ENCODE measurements around the gene LNPK. TPM values are rescaled to one million over a fixed set of nuclear protein-coding genes. Genes with fewer than 3 reads are reported as not detected.
"Not testable (repeated sequence)": the region's sequence is repeated elsewhere in the genome, so short reads cannot be mapped to it uniquely, and the experiment has no call there.

LNPK gene
- total RNA-seq, 1 experiment from 2014 or later = 43.8 TPM

DNA sequence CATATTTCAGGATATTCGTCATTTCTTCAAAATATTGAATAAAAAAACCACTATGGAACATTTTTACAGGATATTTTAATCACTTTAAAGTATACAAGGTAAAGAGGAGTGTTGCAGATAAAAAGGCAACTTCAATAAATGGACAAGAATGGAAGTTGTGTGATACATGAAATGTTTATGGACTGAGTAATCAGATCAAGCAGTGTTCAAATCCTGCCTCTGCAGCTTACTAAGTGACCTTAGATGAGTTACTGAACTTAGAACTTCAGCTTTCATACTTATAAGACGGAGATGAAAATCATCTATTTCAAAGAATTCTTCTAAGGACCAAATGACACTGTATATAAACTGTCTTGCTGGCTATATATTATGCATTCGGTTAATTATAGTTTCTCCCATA, 87.2 kb downstream of the LNPK start:
- no peaks in the 10 kb centered on the region for H3K36me3 ChIP-seq (ENCODE audit: low read depth)
- DNase-seq = no peak
- H3K9me2 ChIP-seq (ENCODE audit: insufficient read depth) = no peaks in the 10 kb centered on the region
- no TSS peak for BruUV-seq (replicated peaks)
- ChIA-PET POLR2A (ENCODE audit: unreplicated experiment) (no interaction called here), CTCF (no interaction called here)
- H3F3A ChIP-seq (ENCODE audit: insufficient read depth, low read depth) = no peaks in the 10 kb centered on the region
- H3K79me2 ChIP-seq (ENCODE audit: low read depth) = no peaks in the 10 kb centered on the region
- no peaks in the 10 kb centered on the region for H4K20me1 ChIP-seq (ENCODE audit: insufficient read depth)
- no peaks in the 10 kb centered on the region for H3K27me3 ChIP-seq (ENCODE audit: insufficient read depth, low read depth)
- H3K4me1 ChIP-seq (replicated peaks; ENCODE audit: insufficient read depth) = no peaks in the 10 kb centered on the region
- H3K4me2 ChIP-seq = no peak overlapping the region
- no peak overlapping the region for H3K4me3 ChIP-seq
- no peak overlapping the region for H3K27ac ChIP-seq
- TF ChIP-seq, protein P1, sequence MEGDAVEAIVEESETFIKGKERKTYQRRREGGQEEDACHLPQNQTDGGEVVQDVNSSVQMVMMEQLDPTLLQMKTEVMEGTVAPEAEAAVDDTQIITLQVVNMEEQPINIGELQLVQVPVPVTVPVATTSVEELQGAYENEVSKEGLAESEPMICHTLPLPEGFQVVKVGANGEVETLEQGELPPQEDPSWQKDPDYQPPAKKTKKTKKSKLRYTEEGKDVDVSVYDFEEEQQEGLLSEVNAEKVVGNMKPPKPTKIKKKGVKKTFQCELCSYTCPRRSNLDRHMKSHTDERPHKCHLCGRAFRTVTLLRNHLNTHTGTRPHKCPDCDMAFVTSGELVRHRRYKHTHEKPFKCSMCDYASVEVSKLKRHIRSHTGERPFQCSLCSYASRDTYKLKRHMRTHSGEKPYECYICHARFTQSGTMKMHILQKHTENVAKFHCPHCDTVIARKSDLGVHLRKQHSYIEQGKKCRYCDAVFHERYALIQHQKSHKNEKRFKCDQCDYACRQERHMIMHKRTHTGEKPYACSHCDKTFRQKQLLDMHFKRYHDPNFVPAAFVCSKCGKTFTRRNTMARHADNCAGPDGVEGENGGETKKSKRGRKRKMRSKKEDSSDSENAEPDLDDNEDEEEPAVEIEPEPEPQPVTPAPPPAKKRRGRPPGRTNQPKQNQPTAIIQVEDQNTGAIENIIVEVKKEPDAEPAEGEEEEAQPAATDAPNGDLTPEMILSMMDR (conservative IDR thresholded peaks at IDR 0.05) = no peak
- TF ChIP-seq EZH2 (IDR thresholded peaks at IDR 0.05; ENCODE audit: low read depth) = no peak
- no peak overlapping the region for H2AFZ ChIP-seq
- H3K9me3 ChIP-seq (ENCODE audit: insufficient read depth, low read depth) = no peaks in the 10 kb centered on the region
- intact Hi-C loops (cut with micrococcal nuclease; ENCODE audit: unreplicated experiment) = no loop called here

DNA sequence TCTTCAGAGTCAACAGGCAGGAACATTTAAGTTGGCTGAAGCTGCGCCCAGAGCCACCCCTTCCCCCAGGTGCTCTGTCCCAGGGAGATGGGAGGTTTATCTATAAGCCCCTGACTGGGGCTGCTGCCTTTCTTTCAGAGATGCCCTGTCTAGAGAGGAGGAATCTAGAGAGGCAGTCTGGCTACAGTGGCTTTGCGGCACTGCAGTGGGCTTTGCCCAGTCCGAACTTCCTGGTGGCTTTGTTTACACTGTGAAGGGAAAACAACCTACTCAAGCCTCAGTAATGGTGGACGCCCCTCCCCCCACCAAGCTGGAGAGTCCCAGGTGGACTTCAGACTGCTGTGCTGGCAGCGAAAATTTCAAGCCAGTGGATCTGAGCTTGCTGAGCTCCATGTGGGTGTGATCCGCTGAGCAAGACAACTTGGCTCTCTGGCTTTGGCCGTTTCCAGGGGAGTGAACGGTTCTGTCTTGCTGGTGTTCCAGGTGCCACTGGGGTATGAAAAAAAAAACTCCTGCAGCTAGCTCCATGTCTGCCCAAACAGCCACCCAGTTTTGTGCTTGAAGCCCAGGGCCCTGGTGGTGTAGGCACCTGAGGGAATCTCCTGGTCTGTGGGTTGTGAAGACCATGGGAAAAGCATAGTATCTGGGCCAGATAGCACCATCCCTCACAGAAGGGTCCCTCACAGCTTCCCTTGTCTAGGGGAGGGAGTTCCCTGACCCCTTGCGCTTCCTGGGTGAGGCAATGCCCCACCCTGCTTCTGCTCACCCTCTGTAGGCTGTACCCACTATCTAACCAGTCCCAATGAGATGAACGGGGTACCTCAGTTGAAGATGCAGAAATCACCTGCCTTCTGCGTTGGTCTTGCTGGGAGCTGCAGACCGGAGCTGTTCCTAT, 88.0 kb downstream of the LNPK start:
- H3K9me2 ChIP-seq (ENCODE audit: insufficient read depth); H3K27ac ChIP-seq; H2AFZ ChIP-seq; H3K4me1 ChIP-seq (replicated peaks; ENCODE audit: insufficient read depth); H4K20me1 ChIP-seq (ENCODE audit: insufficient read depth); POLR2A ChIA-PET (ENCODE audit: unreplicated experiment); DNase-seq; CTCF ChIA-PET; H3K27me3 ChIP-seq (ENCODE audit: insufficient read depth, low read depth); intact Hi-C loops (cut with micrococcal nuclease; ENCODE audit: unreplicated experiment); BruUV-seq (replicated peaks); H3K4me2 ChIP-seq; H3K36me3 ChIP-seq (ENCODE audit: low read depth); H3K4me3 ChIP-seq; H3K79me2 ChIP-seq (ENCODE audit: low read depth); H3K9me3 ChIP-seq (ENCODE audit: insufficient read depth, low read depth); H3F3A ChIP-seq (ENCODE audit: insufficient read depth, low read depth): not testable (repeated sequence)

DNA sequence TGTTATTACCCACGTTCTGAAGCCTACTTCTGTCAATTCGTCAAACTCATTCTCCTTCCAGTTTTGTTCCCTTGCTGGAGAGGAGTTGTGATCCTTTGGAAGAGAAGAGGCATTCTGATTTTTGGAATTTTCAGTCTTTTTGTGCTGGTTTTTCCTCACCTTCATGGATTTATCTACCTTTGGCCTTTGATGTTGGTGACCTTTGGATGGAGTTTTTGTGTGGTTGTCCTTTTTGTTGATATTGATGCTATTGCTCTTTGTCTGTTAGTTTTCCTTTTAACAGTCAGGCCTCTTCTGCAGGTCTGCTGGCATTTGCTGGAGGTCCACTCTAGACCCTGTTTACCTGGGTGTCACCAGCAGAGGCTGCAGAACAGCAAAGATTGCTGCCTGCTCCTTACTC, 88.8 kb downstream of the LNPK start:
- DNase-seq; H3K4me3 ChIP-seq; BruUV-seq (replicated peaks); H3K4me1 ChIP-seq (replicated peaks; ENCODE audit: insufficient read depth); H3K9me3 ChIP-seq (ENCODE audit: insufficient read depth, low read depth); H3K4me2 ChIP-seq; H4K20me1 ChIP-seq (ENCODE audit: insufficient read depth); H3K9me2 ChIP-seq (ENCODE audit: insufficient read depth); H2AFZ ChIP-seq; CTCF ChIA-PET; POLR2A ChIA-PET (ENCODE audit: unreplicated experiment); H3K27me3 ChIP-seq (ENCODE audit: insufficient read depth, low read depth); H3K36me3 ChIP-seq (ENCODE audit: low read depth); intact Hi-C loops (cut with micrococcal nuclease; ENCODE audit: unreplicated experiment); H3F3A ChIP-seq (ENCODE audit: insufficient read depth, low read depth); H3K79me2 ChIP-seq (ENCODE audit: low read depth); H3K27ac ChIP-seq: not testable (repeated sequence)

DNA sequence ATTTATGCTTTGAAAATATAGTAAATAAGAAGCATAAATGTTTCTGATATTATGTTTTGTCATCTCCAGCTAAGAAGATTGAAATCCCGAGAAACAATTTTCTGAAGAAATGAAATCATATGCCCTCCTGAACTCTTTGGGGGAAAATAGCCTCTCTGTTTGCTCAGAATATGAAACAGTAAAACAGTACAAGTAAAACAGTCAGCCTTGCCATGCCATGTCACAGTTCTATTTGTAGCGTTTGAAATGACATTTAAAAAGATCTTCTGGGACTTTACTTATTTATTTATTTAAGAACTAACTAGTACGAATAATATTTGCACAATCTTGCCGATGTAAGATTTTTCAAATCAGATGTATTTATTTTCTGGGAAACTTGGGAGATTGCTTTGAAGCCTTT, 98.0 kb downstream of the LNPK start:
- no peaks in the 10 kb centered on the region for H4K20me1 ChIP-seq (ENCODE audit: insufficient read depth)
- H3K4me2 ChIP-seq = no peak overlapping the region
- DNase-seq = no peak
- no peaks in the 10 kb centered on the region for H3K4me1 ChIP-seq (replicated peaks; ENCODE audit: insufficient read depth)
- CTCF ChIA-PET = no interaction called here
- no peaks in the 10 kb centered on the region for H3K9me3 ChIP-seq (ENCODE audit: insufficient read depth, low read depth)
- H3K4me3 ChIP-seq = no peak overlapping the region
- no peaks in the 10 kb centered on the region for H3K36me3 ChIP-seq (ENCODE audit: low read depth)
- no peaks in the 10 kb centered on the region; the same call in 1 of the 2 replicates for H3K9me2 ChIP-seq (ENCODE audit: insufficient read depth)
- no TSS peak for BruUV-seq (replicated peaks)
- no peak overlapping the region for H3K27ac ChIP-seq
- no peaks in the 10 kb centered on the region for H3K79me2 ChIP-seq (ENCODE audit: low read depth)
- no peak for TF ChIP-seq EZH2 (IDR thresholded peaks at IDR 0.05; ENCODE audit: low read depth)
- TF ChIP-seq, protein P1 (conservative IDR thresholded peaks at IDR 0.05) = no peak
- H2AFZ ChIP-seq = no peak overlapping the region
- POLR2A ChIA-PET (ENCODE audit: unreplicated experiment) = interaction anchor here (0.7 kb wide), 1 partner anchor 26 kb away, joined by 4 read pairs; no protein-coding TSS in a partner anchor
- H3K27me3 ChIP-seq (ENCODE audit: insufficient read depth, low read depth) = peaks cover 19% of the 10 kb centered on the region
- H3F3A ChIP-seq (ENCODE audit: insufficient read depth, low read depth) = no peaks in the 10 kb centered on the region
- intact Hi-C loops (cut with micrococcal nuclease; ENCODE audit: unreplicated experiment) = no loop called here

Measured in PC-9 (cell line).